ENCODE results near the gene IMMP2L.

Gene IMMP2L

DNA sequence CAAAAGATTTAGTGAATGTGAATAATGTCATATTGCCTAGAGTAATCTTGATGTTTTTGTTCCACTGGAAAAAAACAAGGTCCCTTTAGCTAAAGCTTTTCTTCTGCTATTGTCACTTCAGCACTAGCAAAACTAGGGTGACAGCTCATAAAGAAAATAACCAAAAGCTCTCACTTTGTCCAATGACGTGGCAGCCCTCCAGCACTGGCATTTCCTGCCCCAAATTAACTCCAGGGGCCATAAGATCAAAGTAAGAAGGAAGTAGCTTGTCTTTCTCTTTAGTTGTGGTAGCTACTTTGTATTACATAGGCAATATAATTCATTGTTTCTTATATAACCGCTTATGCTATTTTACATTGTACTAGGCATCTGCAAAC lies 424.1 kb downstream of the IMMP2L start:
- peak; percentile 1 for DNase-seq

GRCh38 chr7:111137296-111138192 lies 424.7 kb downstream of the IMMP2L start:
- DNase-seq = no peak

- no peak for DNase-seq
Observed at GRCh38 chr7:111132833-111133232, 429.5 kb downstream of the IMMP2L start.

DNA sequence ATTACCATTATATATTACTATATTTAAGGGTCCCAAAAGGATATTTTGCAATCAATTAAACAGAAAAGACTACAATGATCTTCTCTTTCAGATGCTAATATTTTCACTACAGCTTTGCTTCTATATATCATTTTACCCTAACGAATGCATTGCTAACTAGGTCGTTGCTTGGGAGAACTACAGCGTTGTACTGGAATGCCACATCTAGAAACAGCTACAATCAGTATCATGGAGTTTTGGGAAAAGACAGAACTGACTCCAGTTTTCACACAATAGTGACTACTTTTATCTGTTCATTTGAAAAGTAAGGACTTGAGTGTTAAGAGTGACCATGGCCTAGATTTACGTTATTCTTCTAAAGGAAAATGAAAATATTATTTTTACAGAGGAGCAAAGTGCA lies 432.9 kb downstream of the IMMP2L start:
- DNase-seq = no peak

GRCh38 chr7:111126987-111127386 lies 435.3 kb downstream of the IMMP2L start:
- DNase-seq = no peak

GRCh38 chr7:111115966-111116365 lies 446.3 kb downstream of the IMMP2L start:
- no peak for DNase-seq

DNA sequence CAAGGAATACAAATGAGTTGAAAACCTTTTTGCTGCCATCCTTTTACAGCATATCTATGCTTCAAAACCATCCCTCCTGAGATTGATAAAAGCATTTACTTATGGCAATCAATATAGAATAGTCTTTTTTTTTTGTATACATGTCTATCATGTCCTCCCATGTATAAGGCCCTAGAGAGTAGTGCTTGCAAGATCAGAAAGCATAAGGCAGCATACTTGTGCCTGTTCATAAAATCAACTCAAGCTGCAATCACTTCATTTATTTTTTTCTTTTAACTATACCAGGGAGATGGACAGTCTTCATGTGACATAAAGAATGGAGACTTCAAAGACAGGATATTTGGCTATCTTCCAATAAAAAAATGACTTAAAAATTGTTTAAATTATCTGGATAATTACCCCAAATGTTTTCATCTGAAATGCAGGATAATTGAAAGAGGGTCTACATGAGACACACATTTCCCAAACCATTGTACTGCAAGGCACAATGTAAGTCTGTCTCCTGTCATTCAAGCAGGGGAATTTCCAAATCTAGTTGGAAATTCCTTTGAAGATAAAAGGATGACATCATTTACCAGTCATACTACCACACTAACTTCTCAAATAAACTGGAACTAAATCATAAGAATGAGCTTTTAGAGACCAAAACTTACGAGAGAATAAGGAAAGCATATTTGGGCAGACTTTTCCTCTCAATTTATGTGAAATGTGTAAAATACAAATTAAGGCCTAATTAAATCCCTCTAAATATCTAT lies 448.9 kb downstream of the IMMP2L start:
- DNase-seq = no peak

DNA sequence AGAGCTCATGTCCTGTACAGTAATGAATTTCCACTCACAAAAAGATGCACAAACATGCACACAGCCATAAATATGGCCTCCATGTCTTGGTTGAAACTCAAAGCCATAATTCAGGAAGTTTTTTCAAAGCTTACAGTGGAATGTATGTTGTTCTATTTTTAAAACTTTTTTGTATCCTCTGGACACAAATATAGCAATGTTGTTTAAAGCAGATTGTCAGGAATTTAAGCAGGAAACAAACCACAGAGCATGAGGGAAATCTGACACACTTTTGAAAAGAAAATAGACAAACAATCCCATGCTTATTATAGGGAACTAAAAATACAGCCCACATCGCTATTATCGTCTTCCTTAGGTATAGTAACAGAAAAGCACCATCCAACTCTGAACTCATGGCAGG lies 449.9 kb downstream of the IMMP2L start:
- no peak for DNase-seq

- no peak for DNase-seq
Observed at GRCh38 chr7:111108496-111108895, 453.8 kb downstream of the IMMP2L start.

- DNase-seq = no peak
Observed at GRCh38 chr7:111108000-111108399, 454.3 kb downstream of the IMMP2L start.

- DNase-seq = no peak
Observed at GRCh38 chr7:111107579-111107978, 454.7 kb downstream of the IMMP2L start.

DNA sequence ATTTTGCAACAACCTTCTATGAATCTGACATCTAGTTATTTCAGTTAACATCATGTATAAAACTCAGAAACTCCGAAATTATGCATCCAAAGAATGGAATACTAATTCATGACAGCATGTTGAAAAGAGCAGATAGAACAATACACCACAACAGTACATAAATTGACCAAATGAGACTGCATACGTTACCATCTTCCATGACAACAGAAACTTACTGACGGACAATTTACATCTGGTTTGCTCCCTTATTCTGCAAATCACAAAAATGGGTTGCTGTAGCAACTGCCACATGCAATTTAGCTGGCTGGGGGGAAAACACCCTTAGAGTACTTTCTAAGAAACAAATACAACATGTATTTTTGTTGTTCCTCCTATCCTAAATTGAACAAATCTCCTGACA lies 457.0 kb downstream of the IMMP2L start:
- no peak for DNase-seq

DNA sequence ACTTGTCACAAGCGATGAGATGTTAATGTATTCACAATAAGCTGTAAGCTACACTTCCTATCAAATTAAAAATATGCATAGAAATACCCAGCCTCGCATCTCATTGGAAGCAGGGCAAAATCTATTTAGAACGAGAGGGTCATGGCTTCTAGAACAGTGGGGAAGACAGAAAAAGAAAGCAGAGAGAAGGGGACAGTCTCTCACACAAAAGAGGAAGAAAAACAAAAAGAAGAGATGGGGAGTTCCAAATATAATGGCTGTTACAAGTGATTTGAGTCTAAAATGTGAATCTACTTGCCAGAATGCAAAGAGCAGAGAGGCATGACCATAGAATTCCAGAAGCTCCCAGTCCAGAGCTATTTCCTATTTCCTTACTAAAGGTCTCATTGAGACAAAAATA lies 457.6 kb downstream of the IMMP2L start:
- no peak for DNase-seq

DNA sequence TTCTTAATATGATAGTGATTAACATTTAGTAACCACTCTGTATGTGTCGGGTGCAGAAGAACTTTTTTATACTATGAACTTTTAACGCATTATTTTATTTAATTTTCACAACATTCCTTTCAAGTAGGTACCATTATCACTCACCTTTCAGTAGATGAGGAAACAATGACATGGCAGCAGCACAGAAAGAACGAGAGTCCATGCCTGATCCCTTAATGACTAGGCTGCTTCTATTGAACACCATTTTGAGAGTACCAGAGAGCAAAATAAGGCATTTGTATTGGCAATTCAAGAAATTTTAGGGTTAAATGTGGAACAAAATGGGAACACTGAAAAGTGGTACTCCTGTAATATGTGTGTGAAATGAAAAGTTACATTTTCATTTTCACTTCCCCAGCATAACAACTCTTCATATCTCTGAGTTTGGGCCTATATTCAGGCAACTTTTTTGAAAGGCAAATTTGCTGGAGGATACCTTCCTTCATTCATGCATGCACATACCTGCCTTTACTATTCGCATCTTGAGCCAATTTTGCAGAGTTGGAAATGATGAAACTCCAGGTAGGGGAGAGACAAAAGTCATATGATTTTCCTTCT lies 458.5 kb downstream of the IMMP2L start:
- DNase-seq = no peak

DNA sequence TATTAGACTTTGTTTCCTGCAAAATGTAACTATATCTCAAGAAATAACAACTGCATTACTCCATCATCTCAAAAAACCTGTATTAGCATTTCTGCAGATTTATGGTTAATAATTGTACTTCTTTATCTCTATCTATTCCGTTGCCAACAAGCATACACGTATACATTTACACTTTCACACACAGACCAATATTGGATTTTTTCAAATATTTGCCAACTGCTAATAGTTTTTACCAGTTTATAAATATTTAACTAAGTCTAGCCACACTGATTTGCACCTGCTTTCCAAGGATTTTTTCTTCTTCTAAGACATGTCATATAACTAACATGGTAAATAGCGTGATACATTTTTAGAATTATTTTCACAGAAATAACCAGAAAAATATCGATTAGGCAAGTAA lies 459.2 kb downstream of the IMMP2L start:
- no peak for DNase-seq

GRCh38 chr7:111101856-111102646 lies 460.2 kb downstream of the IMMP2L start:
- no peak for DNase-seq

GRCh38 chr7:111098926-111099250 lies 463.4 kb downstream of the IMMP2L start:
- DNase-seq = no peak

DNA sequence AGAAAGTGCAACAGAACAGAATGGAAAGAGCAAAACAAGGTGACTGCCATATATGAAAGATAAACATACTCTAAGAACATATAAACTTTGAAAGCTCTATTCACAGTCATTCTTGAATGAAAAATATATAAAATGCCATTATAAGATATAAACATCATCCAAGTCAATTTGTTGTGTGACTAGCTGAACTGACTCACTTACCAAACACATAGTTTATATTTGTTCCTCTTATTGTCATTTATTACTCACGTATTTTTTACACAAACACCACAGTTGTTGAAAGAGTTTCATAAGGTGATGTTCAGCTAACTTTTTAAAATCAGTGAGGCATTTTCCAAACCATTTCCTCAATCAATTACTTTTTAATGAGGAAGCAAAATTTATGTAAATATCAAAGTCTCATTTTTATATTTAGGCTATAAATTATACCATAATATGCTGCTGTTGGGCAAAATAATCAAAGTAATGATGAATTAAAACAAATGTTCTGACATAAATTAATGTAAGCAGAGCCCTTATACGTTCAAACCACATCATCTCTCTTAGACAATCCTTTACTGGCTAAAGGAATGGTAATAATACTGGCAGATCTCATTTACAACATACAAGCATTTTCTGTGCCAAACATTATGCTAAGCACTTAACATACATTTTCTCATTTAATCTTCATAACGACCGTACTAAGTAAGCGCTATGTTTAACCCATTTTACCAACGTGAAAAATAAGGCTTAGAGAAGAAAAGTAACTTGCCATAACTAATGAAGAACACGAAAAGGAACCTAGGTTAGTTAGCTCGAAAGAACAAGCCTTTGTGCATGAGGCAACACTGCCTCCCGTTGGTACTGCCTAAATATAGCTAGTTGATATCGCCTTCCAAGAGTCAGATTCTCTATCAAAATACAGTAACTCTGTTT lies 464.0 kb downstream of the IMMP2L start:
- DNase-seq = no peak

- no peak for DNase-seq
Observed at GRCh38 chr7:111096997-111097396, 465.3 kb downstream of the IMMP2L start.

DNA sequence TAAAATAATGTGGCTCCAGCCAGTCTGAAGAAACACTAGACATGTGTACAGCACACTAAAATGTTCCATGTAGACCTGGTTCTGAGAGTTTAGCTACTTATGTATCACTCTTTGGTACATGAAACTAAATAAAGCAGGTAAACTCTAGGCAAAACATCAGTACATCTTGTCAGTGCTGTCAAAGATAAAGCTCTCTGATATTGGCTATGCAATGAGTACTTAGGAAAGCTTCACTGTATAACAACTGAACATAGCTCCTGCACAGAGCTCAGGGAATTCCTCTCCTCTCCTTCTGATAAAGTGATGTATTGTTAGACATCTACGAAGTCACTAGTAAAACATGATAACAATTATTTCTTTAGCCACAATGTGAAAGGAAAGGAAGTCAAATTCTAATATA lies 467.9 kb downstream of the IMMP2L start:
- no peak for DNase-seq

DNA sequence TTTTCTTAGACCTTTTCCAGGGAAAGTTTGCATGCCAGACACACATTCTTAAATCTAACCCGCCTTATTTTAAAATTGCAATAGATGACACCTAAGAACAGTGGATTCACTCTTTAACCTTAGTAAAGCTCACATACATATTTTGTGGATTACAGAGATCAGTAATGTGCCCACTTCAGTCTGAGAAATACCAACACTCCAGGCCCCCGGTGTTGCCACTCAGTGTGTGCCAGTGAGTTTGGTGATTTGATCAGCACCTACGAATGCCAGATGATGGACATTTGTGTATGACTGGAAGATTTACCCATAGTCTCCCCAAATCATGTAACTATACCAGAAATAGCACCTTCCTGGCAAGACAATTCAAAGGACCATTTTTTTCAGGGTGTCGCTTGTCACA lies 468.8 kb downstream of the IMMP2L start:
- no peak for DNase-seq
